Aorta (tissue), 5 donors: ENCODE measurements around the gene MICU1. TPM values are rescaled to one million over a fixed set of nuclear protein-coding genes. Genes with fewer than 3 reads are reported as not detected.

Experiments used
- ATAC-seq: fragments of 200-7000 bp; cut with Tn5 transposase; one replicate; pipeline ENCODE4 v1.9.1; 2022; ENCODE audit warnings: moderate library complexity; ENCODE audit not compliant: low FRiP score
- DNase-seq, 2 donors: peaks; one replicate each; pipeline ENCODE4 v3.0.0-alpha.2; 2020
- H3K27ac ChIP-seq, 2 donors: one replicate each; pipeline ENCODE4 v1.5.1; 2013; ENCODE audit warnings: low read length in 2 of 2, mild to moderate bottlenecking in 2 of 2, moderate library complexity in 2 of 2, control low read depth in 1 of 2, inconsistent platforms in 1 of 2, low read depth in 1 of 2
- H3K27me3 ChIP-seq, 2 donors: one replicate each; pipeline ENCODE4 v1.6.1; 2013; ENCODE audit warnings: control low read depth in 1 of 2, low read length in 1 of 2, mild to moderate bottlenecking in 1 of 2, moderate library complexity in 1 of 2; ENCODE audit not compliant: insufficient read depth in 2 of 2, control insufficient read depth in 1 of 2
- H3K36me3 ChIP-seq, 2 donors: one replicate each; pipeline ENCODE4 v1.6.1; 2013; ENCODE audit warnings: control low read depth in 1 of 2, low read length in 1 of 2, mild to moderate bottlenecking in 1 of 2; ENCODE audit not compliant: insufficient read depth in 2 of 2, control insufficient read depth in 1 of 2
- H3K4me1 ChIP-seq, 2 donors: one replicate each; pipeline ENCODE4 v1.6.1; 2013; ENCODE audit warnings: low read length in 2 of 2, control low read depth in 1 of 2, mild to moderate bottlenecking in 1 of 2, moderate library complexity in 1 of 2; ENCODE audit not compliant: insufficient read depth in 2 of 2, control insufficient read depth in 1 of 2
- H3K4me3 ChIP-seq, 2 donors: one replicate each; pipeline ENCODE4 v1.5.1; 2013; ENCODE audit warnings: low read length in 2 of 2, control low read depth in 1 of 2, mild to moderate bottlenecking in 1 of 2
- H3K9me3 ChIP-seq: one replicate; pipeline ENCODE4 v1.6.1; 2013; ENCODE audit warnings: mild to moderate bottlenecking, low read length; ENCODE audit not compliant: control insufficient read depth
- WGBS, 2 donors: extraction: QIAGEN DNeasy Blood & Tissue Kit; methylation state at CpG; one replicate each; pipeline ENCODE4 v1.1.7; 2013; 5-methylcytosine and 5-hydroxymethylcytosine counted together
- intact Hi-C, 2 donors: fragments of 100-400 bp; cut with DNase I; formaldehyde crosslinking; loops; one replicate each; pipeline versions ENCODE4 v1.14.2 to v1.15.0; 2022
- polyA plus RNA-seq, 2 donors: library from polyadenylated mRNA; stranded (reverse); fragments of 200-250 nt; gene quantifications; one replicate each; pipeline ENCODE4 v1.2.3, GENCODE V29; 2013
- total RNA-seq, 2 donors: library from RNA; stranded (reverse); fragmentation: NEBNext Ultra II Directional; extraction: Animal tissue kit (Norgen Biotek cat#: 25700); gene quantifications; one replicate each; pipeline ENCODE4 v1.2.1, GENCODE V29; 2021
- donor health status: healthy with polysubstance abuse.
- donor health status: Bipolar disorder and iron deficiency.
- donor health status: DM: no; HTN: no; CAD: no.
- donor health status: DM: no; HTN: no; CAD: no.
- donor health status: DM: yes; HTN: yes; CAD: no.

Gene MICU1
- total and polyA plus RNA-seq, 4 donors: 23.7 to 40.7 (median 37.5) TPM

- ATAC-seq (no peak), DNase-seq (no peak)
- 76 to 79% methylated on average over 3 of the region's 3 CpGs for WGBS, 2 donors
- H3K36me3 ChIP-seq: no peaks in the 10 kb centered on the region
- no peak overlapping the region for H3K4me3 ChIP-seq
- no peaks in the 10 kb centered on the region for H3K27me3 ChIP-seq
- no peaks in the 10 kb centered on the region for H3K4me1 ChIP-seq
- H3K9me3 ChIP-seq: no peaks in the 10 kb centered on the region
- intact Hi-C loops: no loop called here
- H3K27ac ChIP-seq: no peak overlapping the region
These were observed 9.9 kb downstream of the MICU1 start for GRCh38 chr10:72615970-72616369.

- intact Hi-C loops: no loop called here
- no peak overlapping the region for H3K4me3 ChIP-seq
- DNase-seq (no peak), ATAC-seq (no peak)
- no peaks in the 10 kb centered on the region for H3K9me3 ChIP-seq
- H3K36me3 ChIP-seq: no peaks in the 10 kb centered on the region
- no peak overlapping the region for H3K27ac ChIP-seq
- no peaks in the 10 kb centered on the region for H3K27me3 ChIP-seq
- H3K4me1 ChIP-seq: no peaks in the 10 kb centered on the region
- 49 to 64% methylated on average over 3 of the region's 3 CpGs for WGBS, 2 donors
These were observed 13.6 kb downstream of the MICU1 start for GRCh38 chr10:72612203-72612826.

GRCh38 chr10:72611783-72612182, 14.1 kb downstream of the MICU1 start:
- H3K27me3 ChIP-seq: no peaks in the 10 kb centered on the region
- no peaks in the 10 kb centered on the region for H3K9me3 ChIP-seq
- DNase-seq (no peak), ATAC-seq (no peak)
- WGBS, 2 donors: 84 to 85% methylated on average over 5 of the region's 5 CpGs
- intact Hi-C loops: no loop called here
- no peaks in the 10 kb centered on the region for H3K4me1 ChIP-seq
- no peak overlapping the region for H3K27ac ChIP-seq
- H3K36me3 ChIP-seq: no peaks in the 10 kb centered on the region
- no peak overlapping the region for H3K4me3 ChIP-seq

- Histone ChIP-seq H3K27me3 (no peaks in the 10 kb centered on the region), H3K4me1 (no peaks in the 10 kb centered on the region), H3K36me3 (no peaks in the 10 kb centered on the region), H3K9me3 (no peaks in the 10 kb centered on the region), H3K27ac (no peak overlapping the region), H3K4me3 (no peak overlapping the region)
- WGBS, 2 donors: 83 to 92% methylated on average over 1 of the region's 1 CpG
- ATAC-seq (no peak), DNase-seq (no peak)
- intact Hi-C loops: no loop called here
These were observed 15.4 kb downstream of the MICU1 start for GRCh38 chr10:72610466-72610865.

- no peak overlapping the region for H3K4me3 ChIP-seq
- no peak for DNase-seq
- H3K36me3 ChIP-seq: no peaks in the 10 kb centered on the region
- no peak for ATAC-seq
- no peaks in the 10 kb centered on the region for H3K4me1 ChIP-seq
- H3K27me3 ChIP-seq: no peaks in the 10 kb centered on the region
- H3K9me3 ChIP-seq: no peaks in the 10 kb centered on the region
- no peak overlapping the region for H3K27ac ChIP-seq
- intact Hi-C loops: no loop called here
- 43 to 61% methylated on average over 3 of the region's 3 CpGs for WGBS, 2 donors
These were observed 20.8 kb downstream of the MICU1 start for GRCh38 chr10:72605122-72605521.

- Histone ChIP-seq H3K9me3 (no peaks in the 10 kb centered on the region), H3K27ac (no peak overlapping the region), H3K36me3 (no peaks in the 10 kb centered on the region), H3K4me1 (no peaks in the 10 kb centered on the region), H3K4me3 (no peak overlapping the region), H3K27me3 (no peaks in the 10 kb centered on the region)
- WGBS, 2 donors: 95 to 97% methylated on average over 2 of the region's 2 CpGs
- intact Hi-C loops: no loop called here
- DNase-seq (no peak), ATAC-seq (no peak)
These were observed 24.7 kb downstream of the MICU1 start for GRCh38 chr10:72601144-72601543.

GRCh38 chr10:72598769-72599701, 26.8 kb downstream of the MICU1 start:
- WGBS, 2 donors: 58 to 66% methylated on average over 4 of the region's 4 CpGs
- Histone ChIP-seq H3K9me3 (no peaks in the 10 kb centered on the region), H3K27me3 (no peaks in the 10 kb centered on the region), H3K4me1 (peaks cover 0 to 1% of the 10 kb centered on the region in 2 donors), H3K4me3 (no peak overlapping the region), H3K27ac (no peak overlapping the region), H3K36me3 (no peaks in the 10 kb centered on the region)
- intact Hi-C loops: no loop called here
- ATAC-seq (no peak), DNase-seq (no peak)

GRCh38 chr10:72597897-72598296, 28.0 kb downstream of the MICU1 start:
- H3K27me3 ChIP-seq: no peaks in the 10 kb centered on the region
- peaks cover 0 to 1% of the 10 kb centered on the region in 2 donors for H3K4me1 ChIP-seq
- WGBS, 2 donors: 96 to 100% methylated on average over 1 of the region's 1 CpG
- H3K9me3 ChIP-seq: no peaks in the 10 kb centered on the region
- no peak for ATAC-seq
- intact Hi-C loops: no loop called here
- no peaks in the 10 kb centered on the region for H3K36me3 ChIP-seq
- no peak overlapping the region for H3K4me3 ChIP-seq
- H3K27ac ChIP-seq: no peak overlapping the region
- DNase-seq: no peak

- 89 to 92% methylated on average over 1 of the region's 1 CpG for WGBS, 2 donors
- H3K4me3 ChIP-seq: no peak overlapping the region
- ATAC-seq: no peak
These were observed 30.4 kb downstream of the MICU1 start for GRCh38 chr10:72595436-72595835.

More at GRCh38 chr10:72595436-72595835, 30.4 kb downstream of the MICU1 start:
- H3K36me3 ChIP-seq: no peaks in the 10 kb centered on the region
- no peak overlapping the region for H3K27ac ChIP-seq
- no peak for DNase-seq
- no peaks in the 10 kb centered on the region for H3K27me3 ChIP-seq
- no peaks in the 10 kb centered on the region for H3K9me3 ChIP-seq
- H3K4me1 ChIP-seq: peaks cover 0 to 1% of the 10 kb centered on the region in 2 donors
- intact Hi-C loops: no loop called here
